ENCODE results near the gene IDH3B.
"Not testable (repeated sequence)": the region's sequence is repeated elsewhere in the genome, so short reads cannot be mapped to it uniquely, and the experiment has no call there.

IDH3B gene

DNA sequence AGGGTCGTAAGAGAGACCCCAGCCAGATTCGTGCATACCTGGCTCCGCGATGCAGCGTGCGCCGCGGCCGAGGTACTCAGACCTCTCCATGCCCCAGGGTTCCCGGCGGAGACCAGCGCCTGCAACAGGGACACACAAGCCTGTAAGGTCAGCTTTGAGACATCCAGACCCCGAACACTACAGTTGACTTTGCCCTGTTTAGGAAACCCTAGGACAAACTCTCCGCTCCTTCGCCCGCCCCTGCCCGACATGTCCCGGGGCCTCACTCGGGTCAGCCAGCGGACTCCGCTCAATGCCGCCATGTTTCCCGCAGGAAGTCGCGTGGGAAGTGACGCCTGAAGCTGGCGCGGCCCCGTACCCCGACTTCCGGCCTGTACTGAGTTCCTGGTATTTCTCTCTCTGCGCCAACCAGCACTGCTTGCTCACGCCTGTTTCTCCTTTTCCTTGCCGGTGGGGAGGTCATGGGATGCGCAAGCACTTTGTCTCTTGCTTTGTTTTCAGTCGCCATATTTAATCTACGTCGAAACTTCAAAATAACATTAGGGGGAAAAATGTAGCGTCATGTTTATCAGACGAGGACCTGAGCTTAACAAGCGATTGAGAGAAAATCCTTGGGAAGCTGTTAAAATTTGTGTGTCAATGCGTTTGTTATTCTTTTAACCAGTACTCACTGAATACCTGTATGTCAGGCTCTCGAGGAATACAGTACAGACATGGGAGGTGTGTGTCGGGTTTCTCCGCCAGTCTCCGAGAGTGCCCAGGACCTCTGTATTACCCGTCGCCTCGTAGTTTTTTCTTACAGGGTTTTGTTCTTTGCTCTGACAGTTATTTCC is at the start of gene IDH3B:
IDH3B (minus strand) TSS at position 330 of the 833 bp plus-strand sequence; CDS start at position 302, 28 bp downstream.
- DNase-seq, result peak; percentile 95

DNA sequence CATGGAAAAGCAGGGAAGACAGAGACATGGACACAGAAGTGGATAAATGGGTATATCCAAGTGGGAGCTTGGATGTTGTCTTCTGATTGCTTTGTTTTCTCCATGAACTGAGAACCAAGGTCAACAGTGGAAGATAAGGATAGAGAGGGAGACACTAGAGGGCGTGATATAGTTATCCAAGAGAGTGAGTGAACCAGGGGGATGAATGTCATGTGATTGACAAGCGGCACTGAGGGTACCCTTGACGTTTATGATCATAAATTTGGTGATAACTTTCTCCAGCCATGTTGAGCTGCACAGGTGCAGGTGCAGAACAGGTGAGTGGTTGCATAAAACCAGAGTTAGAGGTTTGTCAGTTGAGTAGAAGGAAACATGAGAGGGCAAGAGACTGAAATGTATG is 49.3 kb upstream of the IDH3B start:
- no peak for DNase-seq

GRCh38 chr20:2709205-2709981 is 45.4 kb upstream of the IDH3B start:
- no peak for DNase-seq

- DNase-seq, result no peak
Measured at GRCh38 chr20:2708665-2709064, 44.6 kb upstream of the IDH3B start.

- DNase-seq, result no peak
Measured at GRCh38 chr20:2708073-2708415, 44.0 kb upstream of the IDH3B start.

DNA sequence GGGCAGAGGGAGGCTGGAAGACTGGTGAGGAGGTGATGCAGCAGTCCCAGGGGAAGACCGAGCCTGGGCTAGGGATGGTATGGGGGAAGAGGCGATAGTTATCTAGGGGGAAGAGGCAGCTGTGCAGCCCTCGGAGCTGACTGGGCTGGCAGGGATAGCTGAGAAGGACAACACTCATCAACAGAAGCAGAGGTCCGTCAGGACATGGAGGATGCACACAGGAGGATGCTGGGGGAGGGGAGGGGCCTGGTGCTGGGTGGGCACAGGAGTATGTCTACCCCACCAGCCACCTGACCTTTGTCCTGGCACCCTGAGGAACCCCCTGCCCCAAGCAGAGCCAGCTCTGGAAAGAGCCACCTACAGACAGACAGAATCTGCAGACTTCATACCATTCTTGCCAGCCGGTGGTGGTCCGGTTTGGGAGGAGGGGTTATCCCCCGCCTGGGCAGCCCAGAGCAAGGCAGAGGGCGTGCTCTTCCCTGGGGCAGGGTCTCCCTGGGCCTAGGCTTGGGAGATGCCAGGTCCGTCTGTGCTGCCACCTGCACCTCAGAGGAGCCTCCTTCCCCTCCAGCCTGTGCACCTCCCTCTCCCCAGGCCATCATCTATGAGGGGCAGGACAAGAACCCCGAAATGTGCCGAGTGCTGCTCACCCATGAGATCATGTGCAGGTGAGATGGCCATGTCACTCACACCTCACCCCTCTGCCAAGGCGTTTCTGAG is 43.5 kb upstream of the IDH3B start:
- no peak for DNase-seq

DNA sequence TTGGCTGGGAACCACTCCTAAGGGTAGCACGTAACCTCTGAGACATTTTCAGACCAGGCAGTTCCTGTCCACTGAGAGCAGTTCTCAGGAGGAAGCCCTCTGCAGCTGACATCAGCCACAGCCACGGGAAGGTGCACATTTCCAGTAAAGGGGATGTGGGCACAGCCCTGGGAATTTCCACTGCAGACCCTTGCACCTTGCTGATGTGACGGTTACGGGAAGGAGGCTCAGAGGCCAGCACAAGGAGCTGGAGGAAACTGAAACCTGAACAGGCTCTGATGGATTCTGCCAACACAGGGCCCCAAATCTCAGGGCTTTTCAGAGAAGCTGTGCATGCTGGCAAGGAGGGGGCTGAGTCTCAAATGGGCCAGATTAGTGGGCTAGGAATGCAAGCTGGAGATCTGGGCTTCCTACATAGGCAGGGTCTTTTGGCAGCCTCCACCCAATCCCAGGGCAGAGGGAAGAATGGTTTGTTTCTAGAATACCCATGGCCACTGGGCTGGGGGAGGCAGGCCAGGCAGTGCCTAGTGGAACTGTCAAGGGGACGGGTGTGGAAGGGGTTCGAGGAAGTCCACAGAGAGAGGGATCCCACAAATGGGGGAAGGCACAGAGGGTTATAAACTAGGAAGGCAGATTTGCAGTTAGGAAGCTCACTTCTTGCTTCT is 42.8 kb upstream of the IDH3B start:
- DNase-seq, result no peak

DNA sequence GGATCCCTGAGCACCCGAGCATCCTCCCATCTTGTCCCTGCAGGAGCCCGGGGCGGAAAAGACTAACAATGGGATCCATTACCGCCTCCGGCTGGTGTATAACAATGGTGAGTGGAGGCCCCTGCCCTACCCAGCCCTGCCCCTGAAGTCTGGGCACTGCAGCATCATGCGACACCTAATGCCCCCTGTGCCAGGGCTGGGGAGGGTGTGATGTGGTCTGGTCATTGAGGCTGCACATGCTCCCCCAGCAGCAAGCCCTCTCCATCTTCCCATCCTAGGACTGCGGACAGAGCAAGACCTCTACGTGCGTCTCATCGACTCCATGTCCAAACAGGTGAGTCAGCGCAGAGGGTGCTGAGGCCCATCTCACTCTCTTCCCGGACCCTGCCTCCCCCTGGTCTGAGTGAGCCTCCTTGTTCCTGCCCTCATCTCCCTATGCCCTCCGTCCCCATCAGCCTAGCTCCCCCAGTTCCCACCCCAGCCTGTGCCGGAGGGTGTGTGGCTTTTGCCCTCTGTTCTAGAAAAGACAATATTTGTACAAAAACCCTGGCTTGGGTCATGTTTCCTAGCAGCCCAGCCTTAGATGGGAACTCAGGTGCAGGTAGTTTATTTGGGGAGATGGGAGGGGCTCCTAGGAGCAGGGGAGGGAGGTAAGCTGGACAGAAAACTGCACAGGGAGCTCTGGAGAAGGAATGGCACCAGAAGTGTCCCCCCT is 42.1 kb upstream of the IDH3B start:
- DNase-seq, result no peak

DNA sequence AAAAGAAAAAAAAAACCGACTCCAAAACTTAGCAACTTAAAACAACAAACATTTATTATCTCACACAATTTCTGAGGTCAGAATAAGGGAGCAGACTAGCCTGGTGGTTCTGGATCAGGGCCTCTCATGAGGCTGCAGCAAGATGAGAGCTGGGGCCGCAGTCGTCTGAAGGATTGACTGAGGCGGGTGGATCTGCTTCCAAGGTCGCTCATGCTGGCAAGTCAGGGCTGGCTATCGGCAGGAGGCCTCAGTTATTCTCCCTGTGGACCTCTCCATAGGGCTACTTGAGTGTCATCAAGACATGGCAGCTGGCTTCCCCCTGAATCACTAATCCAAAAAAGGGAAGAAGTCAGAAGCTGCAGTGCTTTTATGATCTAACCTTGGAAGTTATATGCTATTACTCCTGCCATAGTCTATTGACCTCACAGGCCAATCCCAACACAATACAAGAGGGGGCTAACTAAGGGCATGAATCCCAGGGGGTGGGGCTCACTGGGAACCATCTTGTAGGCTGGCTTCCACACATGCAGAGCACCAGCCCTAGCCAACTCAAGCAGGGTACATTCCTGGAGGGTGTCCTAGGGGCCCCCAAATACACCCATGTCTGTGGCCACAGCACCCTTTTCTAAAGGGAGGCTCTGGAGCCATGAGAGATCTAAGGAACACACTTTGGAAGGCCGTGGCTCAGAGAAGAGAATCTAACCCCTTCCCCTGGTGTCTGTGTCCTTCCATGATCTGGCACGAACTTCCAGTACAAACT is 39.9 kb upstream of the IDH3B start:
- no peak for DNase-seq

DNA sequence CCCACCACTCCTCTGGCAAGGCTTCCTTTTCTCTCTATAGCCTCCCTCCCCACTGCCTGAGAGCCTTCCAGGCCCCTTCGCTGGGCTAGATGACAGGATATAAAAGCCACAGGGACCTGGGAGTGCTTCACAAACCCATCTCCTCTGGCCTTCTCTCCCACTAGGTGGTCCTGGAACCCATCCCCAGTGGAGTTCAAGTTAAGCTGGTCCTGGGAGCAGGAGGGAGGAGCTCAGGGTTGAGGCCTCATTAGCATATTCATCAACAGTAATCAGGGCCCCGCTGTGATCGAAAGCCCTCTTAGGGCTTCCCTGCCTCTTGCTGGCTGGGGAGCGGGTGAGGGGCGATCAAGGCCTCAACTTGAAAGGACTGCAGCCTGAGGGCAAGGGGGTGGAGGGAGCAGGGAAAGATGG is 37.7 kb upstream of the IDH3B start:
- DNase-seq, result no peak

DNA sequence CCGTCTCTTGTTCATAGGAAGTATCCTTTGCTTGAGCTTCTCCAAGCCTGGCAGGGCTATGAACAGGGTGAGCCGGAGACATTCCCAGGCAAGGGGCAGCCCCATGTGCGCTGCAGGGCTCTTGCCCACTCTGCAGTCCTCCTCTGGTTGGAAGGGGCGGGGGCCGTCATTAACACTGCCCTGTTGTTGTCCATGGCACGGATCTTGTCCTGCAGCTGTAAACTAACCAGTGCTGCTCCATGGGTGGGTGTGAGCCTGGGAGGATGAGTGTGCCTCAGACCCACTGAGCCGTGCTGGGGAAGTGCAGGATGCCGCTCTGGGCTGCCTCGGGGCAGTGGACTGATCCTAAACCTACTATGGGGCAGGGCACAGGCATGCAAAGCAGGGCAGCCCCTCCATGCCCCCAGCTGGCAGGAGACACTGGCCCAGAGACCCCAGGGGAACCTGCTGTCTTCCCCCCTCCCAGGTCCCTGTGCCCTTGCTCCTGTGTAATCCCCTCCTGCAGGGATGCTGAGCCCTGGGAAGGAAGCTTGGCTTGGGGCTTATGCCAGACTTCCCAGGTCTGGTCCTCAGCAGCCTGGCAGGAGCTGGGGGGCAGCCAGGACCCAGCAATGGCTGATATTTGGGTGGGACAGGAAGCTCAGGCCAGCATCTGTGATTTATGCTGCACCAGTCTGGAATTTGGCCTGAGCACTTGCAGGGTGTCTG is 37.1 kb upstream of the IDH3B start:
- DNase-seq, result no peak

DNA sequence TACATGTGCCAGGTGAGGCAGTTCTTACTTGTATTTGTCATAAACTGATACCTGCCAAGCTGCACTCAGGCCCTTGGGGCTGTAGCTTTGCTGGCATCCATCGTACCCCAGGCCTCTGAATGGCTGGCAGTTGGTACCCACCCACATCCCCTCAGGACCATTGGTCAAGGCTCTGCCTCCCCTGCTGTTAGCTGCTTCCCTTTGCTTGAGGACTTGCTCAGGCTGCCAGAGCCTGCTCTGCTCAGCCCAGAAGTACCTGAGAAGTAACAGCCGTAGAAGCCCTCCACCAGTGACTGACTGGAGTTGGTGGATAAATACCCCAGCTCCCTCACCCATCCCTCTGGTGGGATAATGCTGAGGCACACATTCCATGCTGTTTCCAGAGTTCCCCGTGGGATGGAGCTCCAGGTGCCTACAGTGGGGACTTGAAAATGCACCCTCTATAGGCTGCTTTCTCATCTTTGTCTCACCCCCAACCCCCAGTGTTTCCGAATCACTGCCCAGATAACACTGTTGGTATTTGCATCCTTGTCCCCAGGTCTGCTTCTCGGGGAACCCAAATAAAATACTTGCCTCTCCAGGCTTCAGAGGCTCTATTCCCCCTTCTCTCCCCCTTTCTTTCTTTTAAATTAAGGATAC is 35.9 kb upstream of the IDH3B start:
- DNase-seq, result no peak

- no peak for DNase-seq
Measured at GRCh38 chr20:2698912-2699311, 34.9 kb upstream of the IDH3B start.

DNA sequence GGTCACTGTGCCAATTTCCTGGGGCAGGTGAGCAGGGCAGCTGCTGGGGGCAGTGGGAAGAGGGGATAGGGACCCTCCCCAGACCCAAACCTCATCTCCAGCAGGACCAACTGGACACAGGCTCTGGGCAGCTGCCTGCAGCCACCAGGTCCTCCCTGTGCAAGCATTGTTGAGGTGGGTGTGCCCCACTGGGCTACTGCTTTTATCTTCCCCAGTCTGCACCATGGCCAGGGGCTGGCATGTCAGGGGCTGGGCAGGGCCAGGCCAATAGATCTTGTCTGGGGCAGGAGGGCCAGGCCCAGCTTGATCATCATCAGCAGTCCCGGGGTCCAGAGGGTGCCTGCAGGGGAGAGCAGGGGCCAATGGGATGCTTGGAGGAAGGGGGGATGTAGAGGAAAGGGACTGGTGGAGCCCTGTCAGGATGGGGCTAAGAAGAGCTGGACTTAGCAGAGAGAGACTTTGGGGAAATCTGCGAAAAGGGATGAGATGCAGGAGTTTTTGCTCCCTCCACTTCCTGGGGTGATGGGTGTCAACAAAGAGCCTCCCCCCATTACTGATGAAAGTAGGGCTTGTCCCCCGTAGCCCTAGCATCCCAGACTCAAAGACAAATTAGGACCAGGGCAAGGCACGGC is 34.3 kb upstream of the IDH3B start:
- no peak for DNase-seq

- DNase-seq, result no peak
Measured at GRCh38 chr20:2697768-2698167, 33.8 kb upstream of the IDH3B start.

- no peak for DNase-seq
Measured at GRCh38 chr20:2696646-2697045, 32.6 kb upstream of the IDH3B start.

GRCh38 chr20:2695984-2696525 is 32.0 kb upstream of the IDH3B start:
- DNase-seq, result not testable (repeated sequence)

DNA sequence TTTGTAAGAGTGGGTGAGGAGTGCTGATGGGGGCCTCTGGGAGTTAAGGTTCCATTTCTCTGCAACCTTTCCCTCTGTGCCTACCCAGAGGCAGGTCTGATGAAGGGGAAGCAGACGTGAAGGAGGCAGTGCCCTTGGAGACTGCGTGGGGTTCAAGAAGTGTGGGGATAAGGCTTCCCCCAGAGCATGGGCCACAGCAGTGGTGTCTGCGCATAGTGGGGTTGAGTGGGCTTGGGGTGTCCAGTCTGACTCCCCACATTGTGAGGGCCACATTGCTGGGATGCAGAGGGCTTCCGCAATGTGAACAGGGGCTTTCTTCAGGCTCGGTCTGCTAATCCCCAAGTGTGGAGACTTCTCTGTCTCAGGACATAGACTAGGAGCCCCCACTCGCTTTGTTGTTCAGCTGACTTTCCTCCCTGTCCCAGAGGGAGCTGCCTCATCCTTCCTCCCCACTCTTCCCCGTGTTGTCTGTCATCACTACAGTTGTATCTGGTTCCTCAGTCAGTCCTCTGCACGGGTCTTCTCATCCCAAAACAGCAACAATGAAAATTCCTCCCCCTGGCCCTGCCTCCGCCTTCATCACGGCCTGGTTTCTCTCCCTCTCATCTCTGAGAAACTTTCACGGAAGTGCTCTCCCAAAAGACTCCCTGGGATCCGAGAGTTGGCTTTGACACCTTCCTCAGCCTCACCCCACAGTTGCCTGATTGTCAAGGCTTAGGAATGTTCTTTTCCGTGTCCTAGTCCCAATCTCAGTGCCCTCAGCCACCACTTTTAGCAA is 31.4 kb upstream of the IDH3B start:
- DNase-seq, result no peak

- no peak for DNase-seq
Measured at GRCh38 chr20:2694519-2694918, 30.5 kb upstream of the IDH3B start.
